WTC11 (cell line): ENCODE data around the gene SLC25A51.

Source experiments
- CTCF ChIP-seq: fragments of 200-600 bp; IDR thresholded peaks from 2 replicates; pipeline ENCODE4 v1.8.0; 2022; ENCODE audit warnings: antibody characterized with exemption
- ETV6 ChIP-seq: sonication (generic); formaldehyde crosslinking; IDR thresholded peaks from 2 replicates; pipeline ENCODE4 v1.8.1; 2022; ENCODE audit warnings: mild to moderate bottlenecking, missing genetic modification reagents
- MYBL2 ChIP-seq: sonication (generic); formaldehyde crosslinking; IDR thresholded peaks from 2 replicates; pipeline ENCODE4 v1.8.1; 2023; ENCODE audit warnings: mild to moderate bottlenecking, moderate library complexity, missing genetic modification reagents
- NFYB ChIP-seq: sonication (generic); formaldehyde crosslinking; conservative IDR thresholded peaks from 2 replicates; pipeline ENCODE4 v1.8.0; 2022; ENCODE audit warnings: low read depth, missing genetic modification reagents
- PRDM15 ChIP-seq: sonication (generic); formaldehyde crosslinking; IDR thresholded peaks from 2 replicates; pipeline ENCODE4 v1.8.0; 2022; ENCODE audit warnings: missing genetic modification reagents
- SMAD3 ChIP-seq: sonication (generic); formaldehyde crosslinking; IDR thresholded peaks from 2 replicates; pipeline ENCODE4 v1.8.0; 2022; ENCODE audit warnings: missing genetic modification reagents, mild to moderate bottlenecking, borderline replicate concordance
- TP53 ChIP-seq: sonication (generic); formaldehyde crosslinking; IDR thresholded peaks from 2 replicates; pipeline ENCODE4 v1.8.1; 2023; ENCODE audit warnings: mild to moderate bottlenecking, missing genetic modification reagents
- ZNF121 ChIP-seq: sonication (generic); formaldehyde crosslinking; IDR thresholded peaks from 2 replicates; pipeline ENCODE4 v1.8.0; 2023; ENCODE audit warnings: missing genetic modification reagents
- ZNF317 ChIP-seq: sonication (generic); formaldehyde crosslinking; IDR thresholded peaks from 2 replicates; pipeline ENCODE4 v1.8.1; 2023; ENCODE audit warnings: low read depth, mild to moderate bottlenecking, moderate library complexity, missing genetic modification reagents, borderline replicate concordance

- TF ChIP-seq CTCF (no peak), ETV6 (no peak), SMAD3 (CRISPR knock-in tag) (no peak), ZNF317 (CRISPR knock-in tag) (no peak), TP53 (CRISPR knock-in tag) (no peak), PRDM15 (CRISPR knock-in tag) (no peak), ZNF121 (no peak), MYBL2 (CRISPR knock-in tag) (no peak), NFYB (CRISPR knock-in tag) (no peak)
These were observed 49.4 kb upstream of the SLC25A51 start for GRCh38 chr9:37953206-37953774.
